Suprapubic skin (tissue), 4 donors: ENCODE measurements around the gene TMCO4.

Experiments used
- EP300 ChIP-seq: sonication (generic); formaldehyde crosslinking; IDR thresholded peaks from one replicate; pipeline ENCODE4 v1.6.1; 2017; ENCODE audit warnings: antibody characterized with exemption
- POLR2A ChIP-seq, 2 donors: fragments of 450-650 bp; IDR thresholded peaks; one replicate each; pipeline ENCODE4 v1.6.1; 2017; ENCODE audit warnings: antibody characterized with exemption in 2 of 2, mild to moderate bottlenecking in 2 of 2, moderate library complexity in 2 of 2
- POLR2AphosphoS5 ChIP-seq, 3 donors: sonication (generic); formaldehyde crosslinking; IDR thresholded peaks; one replicate each; pipeline ENCODE4 v1.6.1; 2017; ENCODE audit warnings: antibody characterized with exemption in 3 of 3

GRCh38 chr1:19648689-19649088 is 151.0 kb downstream of the TMCO4 start:
- no peak for TF ChIP-seq POLR2AphosphoS5 (IDR thresholded peaks at IDR 0.05)
- TF ChIP-seq POLR2A (IDR thresholded peaks at IDR 0.05), result no peak
- TF ChIP-seq EP300, result no peak
